ENCODE data around the gene ATP6V1G3. TPM values are rescaled to one million over a fixed set of nuclear protein-coding genes. Genes with fewer than 3 reads are reported as not detected.

ATP6V1G3 gene
- total RNA-seq, 1 donor from 2014 or later: not detected

DNA sequence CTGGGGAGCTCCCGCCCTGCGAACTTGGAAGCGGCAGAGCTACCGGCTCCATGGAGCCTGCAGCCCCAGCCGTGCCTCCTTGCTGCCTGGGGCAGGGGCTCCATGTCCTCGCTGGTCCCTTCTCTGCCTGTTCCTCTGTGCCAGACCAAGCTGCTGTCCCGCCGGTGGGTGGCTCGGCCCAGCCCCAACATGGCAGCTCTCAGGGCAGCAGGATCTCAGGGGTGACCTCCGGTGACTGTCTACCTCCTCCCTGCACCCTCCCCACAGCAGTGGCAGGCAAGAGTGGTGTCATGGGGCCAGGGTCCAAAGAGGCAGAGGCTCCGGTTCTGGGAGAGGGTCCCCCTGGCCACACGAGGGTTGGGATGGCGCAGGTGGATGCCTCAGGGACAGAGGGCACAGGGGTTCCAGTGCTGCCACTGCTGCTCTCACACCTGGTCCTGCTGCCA lies 45.8 kb downstream of the ATP6V1G3 start:
- no peaks in the 10 kb centered on the region for H4K20me1 ChIP-seq (ENCODE audit: low read depth)
- Mint-ChIP-seq H3K9me3 (no peaks in the 10 kb centered on the region), H3K4me1 (peaks cover 4% of the 10 kb centered on the region), H3K27ac (no peak overlapping the region), H3K4me3 (peak overlapping the region; percentile 15), H3K27me3 (ENCODE audit: insufficient read depth, low read depth) (peaks cover 3% of the 10 kb centered on the region), H3K36me3 (no peaks in the 10 kb centered on the region)
- no peaks in the 10 kb centered on the region for H3K79me2 ChIP-seq (ENCODE audit: low read depth)
- no peak overlapping the region for H2AFZ ChIP-seq (replicated peaks)
- H3K27me3 ChIP-seq: no peaks in the 10 kb centered on the region
- DNase-seq (ENCODE audit: low spot score): no peak
- TF ChIP-seq EZH2phosphoT487 (IDR thresholded peaks at IDR 0.05) (no peak), EZH2 (IDR thresholded peaks at IDR 0.05) (no peak)
- TF ChIP-seq, protein P1, sequence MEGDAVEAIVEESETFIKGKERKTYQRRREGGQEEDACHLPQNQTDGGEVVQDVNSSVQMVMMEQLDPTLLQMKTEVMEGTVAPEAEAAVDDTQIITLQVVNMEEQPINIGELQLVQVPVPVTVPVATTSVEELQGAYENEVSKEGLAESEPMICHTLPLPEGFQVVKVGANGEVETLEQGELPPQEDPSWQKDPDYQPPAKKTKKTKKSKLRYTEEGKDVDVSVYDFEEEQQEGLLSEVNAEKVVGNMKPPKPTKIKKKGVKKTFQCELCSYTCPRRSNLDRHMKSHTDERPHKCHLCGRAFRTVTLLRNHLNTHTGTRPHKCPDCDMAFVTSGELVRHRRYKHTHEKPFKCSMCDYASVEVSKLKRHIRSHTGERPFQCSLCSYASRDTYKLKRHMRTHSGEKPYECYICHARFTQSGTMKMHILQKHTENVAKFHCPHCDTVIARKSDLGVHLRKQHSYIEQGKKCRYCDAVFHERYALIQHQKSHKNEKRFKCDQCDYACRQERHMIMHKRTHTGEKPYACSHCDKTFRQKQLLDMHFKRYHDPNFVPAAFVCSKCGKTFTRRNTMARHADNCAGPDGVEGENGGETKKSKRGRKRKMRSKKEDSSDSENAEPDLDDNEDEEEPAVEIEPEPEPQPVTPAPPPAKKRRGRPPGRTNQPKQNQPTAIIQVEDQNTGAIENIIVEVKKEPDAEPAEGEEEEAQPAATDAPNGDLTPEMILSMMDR (IDR thresholded peaks at IDR 0.05): no peak
- H3K36me3 ChIP-seq: no peaks in the 10 kb centered on the region
- no peaks in the 10 kb centered on the region for H3K9me3 ChIP-seq (ENCODE audit: low read depth)
- no peak overlapping the region for H3K9ac ChIP-seq
- H3F3A ChIP-seq (ENCODE audit: low read depth): no peaks in the 10 kb centered on the region
- H3K4me1 ChIP-seq: no peaks in the 10 kb centered on the region
- H3K4me2 ChIP-seq: no peak overlapping the region
- H3K27ac ChIP-seq: no peak overlapping the region
- H3K4me3 ChIP-seq: no peak overlapping the region

- no peaks in the 10 kb centered on the region for H3K79me2 ChIP-seq (ENCODE audit: low read depth)
- no peak overlapping the region for H2AFZ ChIP-seq (replicated peaks)
- no peak overlapping the region for H3K9ac ChIP-seq
- TF ChIP-seq EZH2phosphoT487 (IDR thresholded peaks at IDR 0.05) (no peak), EZH2 (IDR thresholded peaks at IDR 0.05) (no peak)
- TF ChIP-seq, protein P1 (IDR thresholded peaks at IDR 0.05): no peak
- H3K27ac Mint-ChIP-seq: no peak overlapping the region
- no peaks in the 10 kb centered on the region for H3K9me3 Mint-ChIP-seq
- no peaks in the 10 kb centered on the region for H4K20me1 ChIP-seq (ENCODE audit: low read depth)
- H3K4me3 Mint-ChIP-seq: no peak overlapping the region
- no peaks in the 10 kb centered on the region for H3F3A ChIP-seq (ENCODE audit: low read depth)
- peaks cover 4% of the 10 kb centered on the region for H3K4me1 Mint-ChIP-seq
- no peaks in the 10 kb centered on the region for H3K36me3 ChIP-seq
- peaks cover 3% of the 10 kb centered on the region for H3K27me3 Mint-ChIP-seq (ENCODE audit: insufficient read depth, low read depth)
- H3K4me2 ChIP-seq: no peak overlapping the region
- no peak overlapping the region for H3K27ac ChIP-seq
- no peaks in the 10 kb centered on the region for H3K9me3 ChIP-seq (ENCODE audit: low read depth)
- no peaks in the 10 kb centered on the region for H3K36me3 Mint-ChIP-seq
- H3K4me1 ChIP-seq: no peaks in the 10 kb centered on the region
- no peak for DNase-seq (ENCODE audit: low spot score)
- no peak overlapping the region for H3K4me3 ChIP-seq
- no peaks in the 10 kb centered on the region for H3K27me3 ChIP-seq
Observed at GRCh38 chr1:198494139-198494538, 46.3 kb downstream of the ATP6V1G3 start.

- Mint-ChIP-seq H3K4me3 (no peak overlapping the region), H3K27ac (no peak overlapping the region), H3K9me3 (no peaks in the 10 kb centered on the region), H3K36me3 (no peaks in the 10 kb centered on the region), H3K4me1 (peaks cover 4% of the 10 kb centered on the region), H3K27me3 (ENCODE audit: insufficient read depth, low read depth) (peaks cover 3% of the 10 kb centered on the region)
- no peak overlapping the region for H3K4me3 ChIP-seq
- no peak overlapping the region for H3K4me2 ChIP-seq
- no peaks in the 10 kb centered on the region for H3K27me3 ChIP-seq
- no peaks in the 10 kb centered on the region for H3K79me2 ChIP-seq (ENCODE audit: low read depth)
- no peaks in the 10 kb centered on the region for H3K9me3 ChIP-seq (ENCODE audit: low read depth)
- no peak overlapping the region for H3K27ac ChIP-seq
- H3F3A ChIP-seq (ENCODE audit: low read depth): no peaks in the 10 kb centered on the region
- no peak for TF ChIP-seq EZH2phosphoT487 (IDR thresholded peaks at IDR 0.05)
- TF ChIP-seq, protein P1 (IDR thresholded peaks at IDR 0.05): no peak
- no peak for TF ChIP-seq EZH2 (IDR thresholded peaks at IDR 0.05)
- no peak for DNase-seq (ENCODE audit: low spot score)
- no peak overlapping the region for H3K9ac ChIP-seq
- no peaks in the 10 kb centered on the region for H3K4me1 ChIP-seq
- no peak overlapping the region for H2AFZ ChIP-seq (replicated peaks)
- no peaks in the 10 kb centered on the region for H3K36me3 ChIP-seq
- H4K20me1 ChIP-seq (ENCODE audit: low read depth): no peaks in the 10 kb centered on the region
Observed at GRCh38 chr1:198493329-198493728, 47.2 kb downstream of the ATP6V1G3 start.
